H9 (cell line): ENCODE data around the gene MRAP. TPM values are rescaled to one million over a fixed set of nuclear protein-coding genes. Genes with fewer than 3 reads are reported as not detected.

ENCODE experiments used
- DNase-seq: peaks from one replicate; pipeline ENCODE4 v3.0.0-alpha.2; 2017
- H2AFZ ChIP-seq: one replicate; pipeline ENCODE4 v1.6.1; 2013; ENCODE audit warnings: mild to moderate bottlenecking, low read length, control low read depth, moderate library complexity
- H2AK5ac ChIP-seq: 2 replicates; pipeline ENCODE4 v1.6.1; 2013; ENCODE audit warnings: low read length, control low read depth, mixed read lengths; ENCODE audit not compliant: insufficient read length
- H2BK120ac ChIP-seq: one replicate; pipeline ENCODE4 v1.6.1; 2013; ENCODE audit warnings: low read depth, mild to moderate bottlenecking, low read length, control low read depth, inconsistent platforms; ENCODE audit not compliant: poor library complexity, severe bottlenecking
- H2BK12ac ChIP-seq: 2 replicates; pipeline ENCODE4 v1.6.1; 2013; ENCODE audit warnings: low read length, control low read depth, mixed read lengths, low read depth; ENCODE audit not compliant: insufficient read length
- H2BK15ac ChIP-seq: 2 replicates; pipeline ENCODE4 v1.6.1; 2013; ENCODE audit warnings: low read depth, low read length, control low read depth
- H2BK20ac ChIP-seq: one replicate; pipeline ENCODE4 v1.6.1; 2013; ENCODE audit warnings: low read depth, mild to moderate bottlenecking, low read length, control low read depth, inconsistent platforms; ENCODE audit not compliant: poor library complexity, severe bottlenecking
- H2BK5ac ChIP-seq: 2 replicates; pipeline ENCODE4 v1.6.1; 2013; ENCODE audit warnings: low read length, control low read depth, mixed read lengths; ENCODE audit not compliant: insufficient read length
- H3K14ac ChIP-seq: 2 replicates; pipeline ENCODE4 v1.6.1; 2013; ENCODE audit warnings: low read length, control low read depth; ENCODE audit not compliant: insufficient read depth
- H3K18ac ChIP-seq: 2 replicates; pipeline ENCODE4 v1.6.1; 2013; ENCODE audit warnings: low read depth, mild to moderate bottlenecking, mixed read lengths, low read length, control low read depth; ENCODE audit not compliant: insufficient read length
- H3K23ac ChIP-seq: 2 replicates; pipeline ENCODE4 v1.6.1; 2013; ENCODE audit warnings: low read length, control low read depth, mixed read lengths, low read depth; ENCODE audit not compliant: insufficient read length
- H3K23me2 ChIP-seq: 2 replicates; pipeline ENCODE4 v1.6.1; 2013; ENCODE audit warnings: low read depth, mild to moderate bottlenecking, mixed read lengths, low read length, control low read depth; ENCODE audit not compliant: insufficient read length, poor library complexity, severe bottlenecking
- H3K27ac ChIP-seq: 2 replicates; pipeline ENCODE4 v1.5.1; 2013; ENCODE audit warnings: low read length, control low read depth, mixed read lengths, low read depth; ENCODE audit not compliant: insufficient read length
- H3K27me3 ChIP-seq: 2 replicates; pipeline ENCODE4 v1.6.1; 2013; ENCODE audit warnings: low read length, control low read depth, inconsistent platforms; ENCODE audit not compliant: insufficient read depth
- H3K4ac ChIP-seq: 2 replicates; pipeline ENCODE4 v1.6.1; 2013; ENCODE audit warnings: low read depth, mild to moderate bottlenecking, control low read depth, inconsistent platforms, low read length, moderate library complexity
- H3K4me1 ChIP-seq: 2 replicates; pipeline ENCODE4 v1.6.1; 2013; ENCODE audit warnings: low read length, control low read depth, inconsistent platforms; ENCODE audit not compliant: insufficient read depth
- H3K4me2 ChIP-seq: 2 replicates; pipeline ENCODE4 v1.6.1; 2013; ENCODE audit warnings: low read length, control low read depth, mixed read lengths; ENCODE audit not compliant: insufficient read length, insufficient read depth
- H3K56ac ChIP-seq: 2 replicates; pipeline ENCODE4 v1.6.1; 2013; ENCODE audit warnings: low read depth, mild to moderate bottlenecking, mixed read lengths, low read length, control low read depth; ENCODE audit not compliant: insufficient read length
- H3K79me1 ChIP-seq: 2 replicates; pipeline ENCODE4 v1.6.1; 2013; ENCODE audit warnings: low read depth, mild to moderate bottlenecking, moderate library complexity, low read length, control low read depth, inconsistent platforms; ENCODE audit not compliant: insufficient read depth, poor library complexity, severe bottlenecking
- H3K79me2 ChIP-seq: 2 replicates; pipeline ENCODE4 v1.6.1; 2013; ENCODE audit warnings: low read length, control low read depth, inconsistent platforms; ENCODE audit not compliant: insufficient read depth
- H3K9ac ChIP-seq: 2 replicates; pipeline ENCODE4 v1.6.1; 2013; ENCODE audit warnings: low read length, control low read depth, mixed read lengths; ENCODE audit not compliant: insufficient read length; ENCODE audit errors: extremely low read depth
- H3K9me3 ChIP-seq: one replicate; pipeline ENCODE4 v1.6.1; 2013; ENCODE audit warnings: low read depth, low read length, inconsistent platforms; ENCODE audit not compliant: control insufficient read depth
- H3T11ph ChIP-seq: one replicate; pipeline ENCODE4 v1.6.1; 2013; ENCODE audit warnings: mild to moderate bottlenecking, low read length, control low read depth, inconsistent platforms
- H4K20me1 ChIP-seq: one replicate; pipeline ENCODE4 v1.6.1; 2013; ENCODE audit not compliant: control insufficient read depth, insufficient read length, insufficient read depth
- H4K5ac ChIP-seq: 2 replicates; pipeline ENCODE4 v1.6.1; 2013; ENCODE audit warnings: low read depth, mild to moderate bottlenecking, mixed read lengths, low read length, control low read depth; ENCODE audit not compliant: insufficient read length
- H4K8ac ChIP-seq: replicated peaks from 2 replicates; pipeline ENCODE4 v1.6.1; 2013; ENCODE audit warnings: low read length, control low read depth, mixed read lengths, low read depth; ENCODE audit not compliant: insufficient read length
- H4K91ac ChIP-seq: 2 replicates; pipeline ENCODE4 v1.6.1; 2013; ENCODE audit warnings: low read depth, mild to moderate bottlenecking, moderate library complexity, mixed read lengths, low read length, control low read depth; ENCODE audit not compliant: insufficient read length
- H3K27ac Mint-ChIP-seq, 3 experiments: 2 replicates in 2 of 3; 3 replicates in 1 of 3; pipeline ENCODE4 v1.8.0; 2020 to 2021; ENCODE audit warnings: mixed read lengths in 3 of 3, mild to moderate bottlenecking in 1 of 3, moderate library complexity in 1 of 3
- H3K27me3 Mint-ChIP-seq: 2 replicates; pipeline ENCODE4 v1.8.0; 2021; ENCODE audit warnings: low read depth, mild to moderate bottlenecking, moderate library complexity, mixed read lengths
- H3K36me3 Mint-ChIP-seq, 3 experiments: 2 replicates in 2 of 3; 3 replicates in 1 of 3; pipeline ENCODE4 v1.8.0; 2020 to 2021; ENCODE audit warnings: low read depth in 3 of 3, mixed read lengths in 3 of 3; ENCODE audit not compliant: insufficient read depth in 1 of 3
- H3K4me1 Mint-ChIP-seq, 2 experiments: 2 replicates each; pipeline ENCODE4 v1.8.0; 2020; ENCODE audit warnings: mixed read lengths in 2 of 2
- H3K4me3 Mint-ChIP-seq, 2 experiments: 2 replicates in 1 of 2; 3 replicates in 1 of 2; pipeline ENCODE4 v1.8.0; 2020 to 2021; ENCODE audit warnings: mild to moderate bottlenecking in 2 of 2, mixed read lengths in 2 of 2, moderate library complexity in 1 of 2
- H3K9me3 Mint-ChIP-seq, 2 experiments: 2 replicates in 1 of 2; 3 replicates in 1 of 2; pipeline ENCODE4 v1.8.0; 2020; ENCODE audit warnings: mild to moderate bottlenecking in 2 of 2, mixed read lengths in 2 of 2, moderate library complexity in 1 of 2
- CTCF ChIP-seq: fragments of 200-600 bp; sonication (generic); conservative IDR thresholded peaks from 3 replicates; pipeline ENCODE4 v1.8.0; 2021; ENCODE audit warnings: antibody characterized with exemption, mild to moderate bottlenecking
- WGBS: extraction: QIAGEN DNeasy Blood & Tissue Kit; methylation state at CpG from one replicate; pipeline ENCODE4 v1.1.7; 2013; ENCODE audit warnings: missing lambda C conversion rate, low lambda C conversion rate, mixed read lengths; ENCODE audit not compliant: insufficient read length; ENCODE audit errors: extremely low coverage; 5-methylcytosine and 5-hydroxymethylcytosine counted together
- total RNA-seq: library from RNA; stranded (reverse); gene quantifications from 2 replicates; pipeline ENCODE4 v1.2.1, GENCODE V29; 2021

The MRAP gene
- total RNA-seq, 1 experiment from 2014 or later = not detected

GRCh38 chr21:32329776-32330175 is 31.1 kb downstream of the MRAP start:
- Histone ChIP-seq H3K4me2 (no peak overlapping the region), H3K27ac (no peak overlapping the region), H4K8ac (no peak overlapping the region)

More at GRCh38 chr21:32329776-32330175, 31.1 kb downstream of the MRAP start:
- no peak for TF ChIP-seq CTCF
- Histone ChIP-seq H3K23ac (no peak overlapping the region), H3K23me2 (no peaks in the 10 kb centered on the region), H4K5ac (no peak overlapping the region), H2BK5ac (no peak overlapping the region), H3K9ac (no peak overlapping the region), H2BK120ac (no peak overlapping the region), H2BK12ac (no peak overlapping the region), H3T11ph (no peak overlapping the region), H3K27me3 (no peaks in the 10 kb centered on the region), H2AK5ac (no peak overlapping the region), H4K20me1 (no peaks in the 10 kb centered on the region), H3K79me2 (no peaks in the 10 kb centered on the region), H2BK15ac (no peak overlapping the region), H3K56ac (no peak overlapping the region), H3K4me1 (no peaks in the 10 kb centered on the region), H3K18ac (no peak overlapping the region), H3K9me3 (no peaks in the 10 kb centered on the region), H3K14ac (no peak overlapping the region), H3K79me1 (no peaks in the 10 kb centered on the region), H2BK20ac (no peak overlapping the region), H4K91ac (no peak overlapping the region), H2AFZ (no peak overlapping the region), H3K4ac (no peak overlapping the region)
- Mint-ChIP-seq H3K36me3 (peaks cover 37 to 85% (median 76%) of the 10 kb centered on the region in 3 experiments), H3K4me3 (no peak overlapping the region), H3K4me1 (peaks cover 18 to 19% of the 10 kb centered on the region in 2 experiments), H3K27me3 (no peaks in the 10 kb centered on the region), H3K27ac (no peak overlapping the region), H3K9me3 (no peaks in the 10 kb centered on the region)
- DNase-seq = no peak
- no CpG with 5 or more reads among the region's 3 CpGs for WGBS
